SJCRH30 (cell line): Measurements from ENCODE around the gene SERPINH1. TPM values are rescaled to one million over a fixed set of nuclear protein-coding genes. Genes with fewer than 3 reads are reported as not detected.

Experiments
- DNase-seq, 2 experiments: peaks; one replicate each; pipeline ENCODE4 v3.0.0-alpha.2; 2015 to 2020
- H3K27ac ChIP-seq: fragments of 250-450 bp; sonication (Bioruptor Pico); 2 replicates; pipeline ENCODE4 v1.5.1; 2020; ENCODE audit warnings: mild to moderate bottlenecking, moderate library complexity
- H3K27me3 ChIP-seq: fragments of 250-450 bp; sonication (Bioruptor Pico); 2 replicates; pipeline ENCODE4 v1.5.1; 2020; ENCODE audit warnings: mild to moderate bottlenecking, moderate library complexity
- H3K36me3 ChIP-seq: fragments of 250-450 bp; sonication (Bioruptor Pico); 2 replicates; pipeline ENCODE4 v1.5.1; 2020; ENCODE audit warnings: mild to moderate bottlenecking, moderate library complexity
- H3K4me1 ChIP-seq: fragments of 250-450 bp; sonication (Bioruptor Pico); 2 replicates; pipeline ENCODE4 v1.5.1; 2020; ENCODE audit warnings: mild to moderate bottlenecking, moderate library complexity
- H3K4me3 ChIP-seq: fragments of 250-450 bp; sonication (Bioruptor Pico); 2 replicates; pipeline ENCODE4 v1.5.1; 2020; ENCODE audit warnings: mild to moderate bottlenecking, moderate library complexity
- H3K9me3 ChIP-seq: fragments of 250-450 bp; sonication (Bioruptor Pico); replicated peaks from 2 replicates; pipeline ENCODE4 v1.5.1; 2020; ENCODE audit warnings: mild to moderate bottlenecking, moderate library complexity
- total RNA-seq: library from RNA; depleted of rRNA; stranded (reverse); fragments of >200 nt; shearing (Covaris generic); gene quantifications from 2 replicates; pipeline ENCODE4 v1.2.3, GENCODE V29; 2014

Gene SERPINH1
- total RNA-seq, 1 experiment from 2014 or later, result 133 TPM

DNA sequence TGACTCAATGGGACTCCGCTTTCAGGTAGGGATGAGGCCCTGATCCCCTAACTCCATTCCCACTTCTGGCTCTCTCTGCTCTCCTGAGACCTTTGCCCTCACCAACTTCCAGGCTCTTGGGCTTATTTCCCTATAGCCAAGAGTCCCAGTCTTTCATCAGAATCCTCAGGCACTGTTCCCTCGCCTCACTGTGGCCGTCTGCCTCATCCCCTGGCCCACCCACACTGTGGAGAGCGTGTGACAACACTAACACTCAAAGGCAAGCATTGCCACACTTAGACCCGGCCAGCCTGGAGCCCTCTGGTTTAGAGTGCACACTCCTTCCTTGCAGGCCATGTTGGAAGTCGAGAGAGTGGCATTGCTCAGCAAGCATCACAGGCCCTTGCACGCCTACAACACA, 27.0 kb downstream of the SERPINH1 start:
- H3K4me1 ChIP-seq, result peaks cover 27% of the 10 kb centered on the region
- DNase-seq, result no peak

DNA sequence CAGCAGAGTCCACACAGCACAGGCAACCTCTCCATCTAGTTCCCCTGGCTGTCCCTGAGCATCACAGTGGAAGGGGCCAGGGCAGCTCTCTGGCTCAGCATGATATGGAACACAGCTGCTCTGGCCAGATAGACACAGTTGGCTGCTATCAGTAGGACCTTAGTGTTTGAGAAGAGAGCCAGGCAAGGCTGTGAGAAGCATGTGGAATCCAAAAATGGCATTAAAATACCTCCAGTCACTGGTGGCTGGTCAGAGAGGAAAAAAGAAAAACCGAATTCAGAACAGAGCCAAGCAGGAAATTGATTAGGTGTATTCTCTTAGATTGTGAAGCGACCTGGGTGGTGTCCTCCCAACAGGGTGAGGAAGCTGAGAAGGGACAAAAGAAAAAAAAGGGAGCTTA, 27.9 kb downstream of the SERPINH1 start:
- Histone ChIP-seq H3K9me3 (no peaks in the 10 kb centered on the region), H3K27me3 (no peaks in the 10 kb centered on the region), H3K4me1 (peaks cover 27% of the 10 kb centered on the region), H3K4me3 (no peak overlapping the region), H3K36me3 (no peaks in the 10 kb centered on the region), H3K27ac (no peak overlapping the region)
- no peak for DNase-seq

More for the DNA sequence above, 27.0 kb downstream of the SERPINH1 start:
- Histone ChIP-seq H3K4me3 (no peak overlapping the region), H3K9me3 (no peaks in the 10 kb centered on the region), H3K36me3 (no peaks in the 10 kb centered on the region), H3K27ac (no peak overlapping the region), H3K27me3 (no peaks in the 10 kb centered on the region)

DNA sequence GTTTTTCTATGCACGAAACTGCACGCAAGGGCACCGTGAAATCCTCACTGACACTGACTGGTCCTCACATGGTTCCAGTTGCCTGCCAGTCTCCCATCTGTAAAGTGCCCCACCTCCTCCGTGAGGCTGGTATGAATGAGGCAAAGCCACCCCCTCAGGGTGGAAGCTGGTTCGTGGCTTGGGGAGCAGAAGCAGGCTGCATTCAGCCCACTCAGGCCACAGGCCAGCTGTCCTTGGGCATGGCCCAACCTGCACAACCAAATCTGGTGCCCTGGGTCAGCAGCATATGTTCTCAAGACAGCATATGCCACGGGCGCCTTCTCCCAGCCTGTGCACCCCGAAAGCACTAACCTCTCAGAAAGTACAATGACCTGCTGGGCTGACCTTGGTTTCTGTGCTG, 29.3 kb downstream of the SERPINH1 start:
- no peaks in the 10 kb centered on the region for H3K36me3 ChIP-seq
- H3K9me3 ChIP-seq, result no peaks in the 10 kb centered on the region
- H3K4me3 ChIP-seq, result no peak overlapping the region
- no peaks in the 10 kb centered on the region for H3K27me3 ChIP-seq
- DNase-seq, result no peak
- H3K4me1 ChIP-seq, result peaks cover 27% of the 10 kb centered on the region
- H3K27ac ChIP-seq, result no peak overlapping the region

DNA sequence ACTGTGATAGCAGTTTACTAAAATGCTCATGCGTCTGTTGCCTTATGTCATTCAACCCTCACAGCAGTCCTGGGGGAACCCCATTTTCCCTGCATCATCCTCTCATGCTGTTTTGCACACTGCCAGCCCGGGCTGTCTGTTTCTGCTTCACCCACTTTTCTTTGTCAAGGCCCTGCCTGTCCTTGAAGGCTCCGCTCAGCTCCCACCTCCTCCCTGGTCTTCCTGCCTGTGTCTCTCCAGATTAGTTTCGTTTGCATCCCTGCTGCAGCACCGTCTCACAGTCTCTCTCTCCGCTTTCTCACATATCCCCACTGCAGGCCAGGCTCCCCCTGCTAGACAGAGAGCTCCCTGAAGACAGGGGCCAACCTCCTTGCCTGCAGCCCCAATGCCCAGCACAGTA, 29.9 kb downstream of the SERPINH1 start:
- Histone ChIP-seq H3K9me3 (no peaks in the 10 kb centered on the region), H3K36me3 (no peaks in the 10 kb centered on the region), H3K27me3 (no peaks in the 10 kb centered on the region), H3K27ac (no peak overlapping the region), H3K4me1 (peaks cover 27% of the 10 kb centered on the region), H3K4me3 (no peak overlapping the region)
- no peak for DNase-seq

DNA sequence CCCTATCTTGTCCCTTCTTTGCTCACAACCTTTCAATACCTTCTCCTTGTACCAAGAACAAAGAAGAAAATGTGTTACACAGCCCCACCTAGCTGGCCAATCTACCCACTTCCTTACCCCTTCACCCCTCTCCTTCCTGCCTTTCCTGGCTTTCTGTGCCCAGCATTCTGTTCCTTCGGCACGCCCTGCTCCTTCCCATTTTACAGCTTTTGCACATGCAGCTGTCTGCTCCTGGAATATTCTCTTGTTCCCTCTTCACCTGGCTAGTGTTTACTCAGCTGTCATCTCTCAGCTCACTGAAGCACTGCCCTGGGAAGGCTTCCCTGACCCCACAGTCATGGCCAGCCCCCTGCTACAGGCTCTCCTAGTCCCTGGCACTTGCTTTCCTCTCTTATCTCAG, 30.7 kb downstream of the SERPINH1 start:
- H3K4me1 ChIP-seq, result peaks cover 27% of the 10 kb centered on the region
- no peaks in the 10 kb centered on the region for H3K27me3 ChIP-seq
- no peaks in the 10 kb centered on the region for H3K9me3 ChIP-seq
- no peak overlapping the region for H3K4me3 ChIP-seq
- peak; percentile 71 to 82 for DNase-seq
- no peak overlapping the region for H3K27ac ChIP-seq
- no peaks in the 10 kb centered on the region for H3K36me3 ChIP-seq

DNA sequence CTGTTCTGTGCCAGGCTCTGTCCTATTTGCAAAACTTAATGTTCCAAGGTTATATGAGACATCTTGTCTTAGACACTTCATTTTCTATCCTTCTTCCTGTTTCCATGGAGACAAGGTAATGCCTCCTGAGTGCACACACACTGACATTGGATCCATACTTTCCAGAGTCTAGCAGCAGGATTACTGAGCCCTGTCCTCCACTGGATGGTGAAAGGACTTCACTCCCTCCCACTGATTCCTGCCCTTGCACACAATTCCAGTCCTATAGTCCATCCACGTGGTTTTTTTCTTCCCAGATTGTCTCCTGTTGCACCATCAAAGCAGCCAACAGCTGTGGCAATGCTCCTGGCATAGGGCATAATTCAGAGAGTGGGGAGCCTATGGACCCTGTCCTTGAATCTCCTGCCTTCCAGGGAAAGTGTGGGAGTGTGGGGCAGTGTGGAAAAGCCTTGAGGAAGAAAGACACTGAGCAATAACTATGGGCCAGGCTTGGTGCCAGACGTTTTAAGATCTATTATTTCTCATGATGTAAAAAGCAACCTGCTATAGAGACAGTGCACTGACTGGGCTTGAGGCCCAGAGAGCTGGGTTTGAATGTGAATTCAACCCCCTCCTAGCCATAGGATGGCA, 31.3 kb downstream of the SERPINH1 start:
- H3K27me3 ChIP-seq, result no peaks in the 10 kb centered on the region
- peaks cover 27% of the 10 kb centered on the region for H3K4me1 ChIP-seq
- no peak overlapping the region for H3K27ac ChIP-seq
- no peaks in the 10 kb centered on the region for H3K36me3 ChIP-seq
- peak in 1 of 2 experiments; percentile 52 for DNase-seq
- H3K9me3 ChIP-seq, result no peaks in the 10 kb centered on the region
- H3K4me3 ChIP-seq, result no peak overlapping the region

DNA sequence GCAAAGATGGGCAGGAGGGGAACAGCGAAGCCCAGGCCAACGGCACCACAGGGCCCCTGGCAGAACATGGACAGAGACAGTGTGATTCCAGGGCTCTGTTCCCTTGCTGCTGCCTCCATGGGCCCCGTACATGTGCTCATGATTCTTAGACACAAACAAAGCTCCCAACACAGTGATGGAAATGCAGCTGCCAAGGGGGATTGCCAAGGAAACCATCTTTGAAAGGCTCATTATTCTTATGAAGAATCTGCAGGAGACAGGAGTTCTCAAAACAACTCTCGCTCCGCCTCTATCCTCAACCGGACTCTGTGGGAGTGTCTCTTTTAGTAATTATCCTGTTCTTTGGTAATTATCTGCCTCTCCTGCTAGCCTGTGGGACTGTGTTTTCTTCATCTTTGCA, 32.2 kb downstream of the SERPINH1 start:
- no peaks in the 10 kb centered on the region for H3K27me3 ChIP-seq
- no peak overlapping the region for H3K4me3 ChIP-seq
- peaks cover 27% of the 10 kb centered on the region for H3K4me1 ChIP-seq
- no peak for DNase-seq
- no peaks in the 10 kb centered on the region for H3K36me3 ChIP-seq
- H3K27ac ChIP-seq, result no peak overlapping the region
- no peaks in the 10 kb centered on the region for H3K9me3 ChIP-seq

DNA sequence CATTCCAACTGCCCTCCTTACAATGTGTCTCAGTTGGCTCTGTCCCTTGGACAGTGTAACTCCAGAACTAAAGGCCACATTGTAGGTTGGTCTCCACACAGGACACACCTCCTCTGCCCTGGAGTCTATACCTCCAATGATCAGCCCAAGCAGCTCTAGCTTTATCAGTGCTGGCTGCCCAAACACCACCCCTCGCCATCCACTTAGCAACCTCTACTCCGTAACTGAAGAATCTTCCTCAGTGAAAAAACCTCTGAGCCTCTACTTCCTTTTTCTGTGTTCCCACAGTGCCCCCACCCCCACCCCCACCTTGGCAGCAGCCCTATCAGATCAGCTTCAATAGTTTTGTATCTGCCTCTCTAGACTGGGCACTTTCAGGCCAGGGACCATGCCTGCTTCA, 33.4 kb downstream of the SERPINH1 start:
- DNase-seq, result no peak
- Histone ChIP-seq H3K27me3 (no peaks in the 10 kb centered on the region), H3K4me3 (no peak overlapping the region), H3K27ac (no peak overlapping the region), H3K36me3 (no peaks in the 10 kb centered on the region), H3K4me1 (peaks cover 27% of the 10 kb centered on the region), H3K9me3 (no peaks in the 10 kb centered on the region)

DNA sequence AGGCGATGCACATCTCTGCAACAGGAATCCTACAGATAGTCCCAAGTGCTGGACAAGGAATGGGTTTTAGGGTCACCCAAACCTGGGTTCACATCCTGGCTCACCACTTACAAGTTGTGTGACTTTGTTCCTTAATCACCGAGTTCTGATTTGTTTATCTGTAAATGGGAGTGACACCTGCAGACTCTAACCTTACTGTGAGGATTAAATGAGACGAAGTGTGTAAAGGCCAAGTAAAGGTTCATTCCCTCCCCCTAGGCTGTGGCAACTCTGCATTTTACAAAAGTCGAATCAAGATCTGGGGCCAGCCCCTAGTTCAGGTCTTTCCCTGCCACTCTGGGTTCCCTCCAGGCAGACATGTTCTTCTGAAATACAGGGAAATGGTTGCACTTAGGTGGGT, 34.9 kb downstream of the SERPINH1 start:
- DNase-seq, result no peak
- H3K27ac ChIP-seq, result no peak overlapping the region
- peaks cover 19% of the 10 kb centered on the region for H3K4me1 ChIP-seq
- H3K4me3 ChIP-seq, result no peak overlapping the region
- H3K27me3 ChIP-seq, result no peaks in the 10 kb centered on the region
- H3K36me3 ChIP-seq, result no peaks in the 10 kb centered on the region
- no peaks in the 10 kb centered on the region for H3K9me3 ChIP-seq

DNA sequence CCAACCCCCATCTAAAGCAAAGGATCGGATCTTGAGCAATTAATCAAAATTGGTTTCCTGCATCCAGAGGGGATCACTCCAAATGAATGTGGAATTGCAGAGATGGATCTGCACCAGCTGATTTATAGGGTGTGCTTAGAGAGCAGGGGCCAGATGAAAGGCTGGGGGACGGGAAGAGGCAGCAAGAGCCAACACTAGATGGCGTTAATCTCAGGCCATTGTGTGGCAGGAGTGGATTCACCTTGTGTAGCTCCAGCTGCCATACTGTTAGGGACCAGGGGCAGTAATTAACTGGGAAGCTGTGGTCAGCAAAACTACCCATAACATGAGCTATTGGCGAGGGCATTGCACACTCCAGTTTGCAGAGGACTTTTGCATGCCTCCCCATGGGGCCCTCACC, 35.6 kb downstream of the SERPINH1 start:
- peak; percentile 38 to 66 for DNase-seq
- no peaks in the 10 kb centered on the region for H3K36me3 ChIP-seq

DNA sequence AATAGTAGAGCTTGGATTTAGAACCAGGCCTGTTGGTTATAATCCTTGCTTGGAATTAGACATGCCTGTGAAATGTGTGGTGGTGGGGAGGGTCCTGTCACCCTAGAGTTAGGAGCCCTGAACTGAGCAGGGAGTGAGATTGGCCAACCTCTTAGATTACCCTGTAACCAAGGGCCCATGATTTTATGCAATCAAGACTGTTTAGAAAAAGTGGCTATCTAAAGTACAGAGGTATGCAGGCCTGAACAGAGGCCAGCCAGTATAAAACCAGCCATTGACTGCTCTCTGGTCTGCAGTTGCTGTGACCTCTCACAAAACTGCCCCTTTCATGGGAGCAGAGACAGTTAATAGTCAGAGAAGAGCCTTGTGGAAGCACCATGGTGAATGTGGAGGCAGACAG, 36.2 kb downstream of the SERPINH1 start:
- no peak for DNase-seq
- H3K4me1 ChIP-seq, result peaks cover 12% of the 10 kb centered on the region
- no peaks in the 10 kb centered on the region for H3K27me3 ChIP-seq
- no peaks in the 10 kb centered on the region for H3K36me3 ChIP-seq
- no peaks in the 10 kb centered on the region for H3K9me3 ChIP-seq
- no peak overlapping the region for H3K4me3 ChIP-seq
- no peak overlapping the region for H3K27ac ChIP-seq

More for the DNA sequence above, 35.6 kb downstream of the SERPINH1 start:
- Histone ChIP-seq H3K4me1 (peaks cover 12% of the 10 kb centered on the region), H3K27ac (no peak overlapping the region), H3K9me3 (no peaks in the 10 kb centered on the region), H3K27me3 (no peaks in the 10 kb centered on the region), H3K4me3 (no peak overlapping the region)

DNA sequence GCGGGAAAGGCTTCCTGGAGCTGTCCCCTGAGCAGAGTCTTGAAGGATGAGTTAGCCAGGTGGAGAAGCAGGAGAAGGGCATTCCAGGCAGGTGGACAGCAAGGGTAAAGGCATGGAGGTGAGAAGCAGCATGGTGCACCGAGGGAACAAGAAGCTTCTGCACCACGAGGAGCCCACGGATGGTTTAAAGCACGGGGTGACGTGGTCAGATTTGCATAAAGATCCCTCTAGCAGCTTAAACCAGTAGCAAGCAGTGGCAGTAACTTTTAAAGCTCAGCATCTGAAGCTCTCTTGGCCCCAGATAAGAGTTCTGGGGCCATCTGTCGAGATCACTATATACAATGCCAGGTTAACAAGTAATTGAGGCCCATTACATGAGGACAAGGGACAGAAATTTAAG, 36.8 kb downstream of the SERPINH1 start:
- DNase-seq, result no peak
- Histone ChIP-seq H3K4me3 (no peak overlapping the region), H3K9me3 (no peaks in the 10 kb centered on the region), H3K4me1 (peaks cover 7% of the 10 kb centered on the region), H3K27ac (no peak overlapping the region), H3K36me3 (no peaks in the 10 kb centered on the region), H3K27me3 (no peaks in the 10 kb centered on the region)

DNA sequence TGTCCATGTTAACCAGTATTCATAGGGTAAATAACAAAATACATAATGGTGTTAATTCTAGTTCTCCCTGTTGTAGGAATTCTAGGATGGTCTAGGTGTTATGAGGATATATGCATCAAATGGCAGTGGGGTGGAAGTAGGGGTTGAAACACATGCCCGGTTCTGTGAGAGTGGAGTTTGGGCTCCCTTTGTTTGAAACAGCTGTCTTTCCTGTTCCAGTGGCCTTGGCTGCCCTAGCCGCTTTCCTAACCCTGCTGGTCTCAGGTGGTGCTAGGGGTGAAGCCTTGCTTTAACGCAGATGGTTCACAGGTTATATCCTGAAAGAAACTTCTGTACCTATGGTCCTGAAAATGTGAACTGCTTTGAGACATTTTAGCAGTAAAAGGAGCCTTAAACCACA, 38.3 kb downstream of the SERPINH1 start:
- H3K4me3 ChIP-seq, result no peak overlapping the region
- no peaks in the 10 kb centered on the region for H3K36me3 ChIP-seq
- no peak for DNase-seq
- H3K4me1 ChIP-seq, result peaks cover 7% of the 10 kb centered on the region
- no peak overlapping the region for H3K27ac ChIP-seq
- H3K27me3 ChIP-seq, result no peaks in the 10 kb centered on the region
- H3K9me3 ChIP-seq, result no peaks in the 10 kb centered on the region

DNA sequence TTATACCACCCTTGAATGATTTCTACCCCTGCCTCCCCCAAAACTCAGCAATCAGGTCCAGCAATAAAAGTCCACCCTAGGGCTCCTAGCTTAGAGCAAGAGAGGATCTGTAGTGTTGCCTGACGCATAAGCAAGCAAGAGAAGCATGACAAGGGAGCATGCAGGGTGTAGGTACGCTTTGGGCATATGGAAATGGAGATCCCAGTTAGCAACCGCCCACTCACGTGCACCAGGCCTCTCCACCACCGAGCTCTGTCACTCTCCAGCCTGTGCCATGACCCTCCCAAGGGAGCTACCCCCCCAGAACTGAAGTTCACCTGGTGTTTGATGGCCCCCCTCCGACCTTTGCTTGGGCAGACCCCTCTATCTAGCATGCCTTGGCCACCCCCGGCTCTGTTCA, 39.4 kb downstream of the SERPINH1 start:
- H3K4me1 ChIP-seq, result peaks cover 7% of the 10 kb centered on the region
- H3K4me3 ChIP-seq, result no peak overlapping the region
- H3K9me3 ChIP-seq, result no peaks in the 10 kb centered on the region
- H3K27ac ChIP-seq, result no peak overlapping the region
- H3K36me3 ChIP-seq, result no peaks in the 10 kb centered on the region
- no peaks in the 10 kb centered on the region for H3K27me3 ChIP-seq
- no peak for DNase-seq

DNA sequence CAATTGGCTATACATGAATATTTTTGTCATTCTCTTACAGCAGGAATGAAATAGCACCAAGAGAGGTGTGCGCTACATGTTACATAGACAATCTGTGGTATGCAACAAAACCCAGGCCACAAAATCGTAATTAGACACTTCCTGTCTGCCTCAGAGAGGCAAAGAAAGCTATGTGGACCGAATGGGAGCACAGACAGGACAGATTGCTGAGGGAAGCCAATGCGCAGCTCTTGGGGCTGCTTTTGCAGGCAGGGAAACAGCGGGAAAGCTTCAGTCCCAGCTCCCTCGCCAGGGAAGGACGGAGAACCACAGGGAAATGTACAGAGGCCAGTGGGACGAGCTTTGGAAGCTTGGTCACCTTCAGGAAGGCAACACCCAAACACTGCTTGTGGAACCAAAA, 40.9 kb downstream of the SERPINH1 start:
- Histone ChIP-seq H3K4me1 (peaks cover 14% of the 10 kb centered on the region), H3K9me3 (no peaks in the 10 kb centered on the region), H3K36me3 (no peaks in the 10 kb centered on the region), H3K4me3 (no peak overlapping the region), H3K27ac (no peak overlapping the region), H3K27me3 (no peaks in the 10 kb centered on the region)
- peak in 1 of 2 experiments; percentile 26 for DNase-seq
